ENCODE data around the gene LRRC43.
"Not testable (repeated sequence)": the region's sequence is repeated elsewhere in the genome, so short reads cannot be mapped to it uniquely, and the experiment has no call there.

The LRRC43 gene

DNA sequence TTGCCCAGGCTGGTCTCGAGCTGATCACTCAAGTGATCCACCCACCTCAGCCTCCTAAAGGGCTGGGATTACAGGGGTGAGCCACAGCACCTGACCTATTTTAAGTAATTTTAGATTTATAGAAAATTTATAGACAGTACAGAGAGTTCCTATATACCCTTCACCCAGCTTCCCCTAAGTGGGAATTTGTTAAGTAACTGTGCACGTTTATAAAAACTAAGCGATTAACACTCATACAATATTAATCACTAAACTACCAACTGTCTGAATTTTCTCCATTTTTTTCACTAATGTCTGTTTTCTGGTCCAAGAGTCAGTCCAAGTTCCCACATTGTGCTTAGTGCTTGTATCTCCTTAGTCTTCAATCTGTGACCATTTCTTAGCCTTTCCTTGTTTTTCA is 14.4 kb upstream of the LRRC43 start:
- H4K5ac ChIP-seq (ENCODE audit: low read length): no peak overlapping the region
- H3K23ac ChIP-seq (ENCODE audit: low read length): no peak overlapping the region

DNA sequence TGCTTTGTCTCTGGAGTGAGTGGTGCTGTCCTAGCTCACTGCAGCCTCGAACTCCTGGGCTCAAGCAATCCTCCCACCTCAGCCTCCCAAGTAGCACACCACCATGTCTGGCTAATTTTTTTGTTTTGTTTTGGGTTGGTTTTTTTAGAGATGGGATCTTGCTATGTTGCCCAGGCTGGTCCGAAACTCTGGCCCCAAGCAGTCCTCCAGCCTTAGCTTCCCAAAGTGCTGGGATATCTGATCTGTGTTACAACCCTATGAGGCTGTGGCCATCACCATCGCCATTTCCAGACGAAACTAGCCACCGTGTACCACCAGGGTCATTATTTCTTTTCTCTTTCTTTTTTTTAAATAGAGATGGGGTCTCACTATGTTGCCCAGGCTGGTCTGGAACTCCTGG is 11.5 kb upstream of the LRRC43 start:
- WGBS (ENCODE audit: extremely low coverage, insufficient coverage, low lambda C conversion rate): no CpG with 5 or more reads among the region's 5 CpGs
- H3K18ac ChIP-seq (ENCODE audit: low read length): no peak overlapping the region
- no peaks in the 10 kb centered on the region for H3K79me2 ChIP-seq (ENCODE audit: control insufficient read depth, insufficient read depth, low read length)
- H4K5ac ChIP-seq (ENCODE audit: low read length): no peak overlapping the region
- H2BK120ac ChIP-seq (ENCODE audit: low read depth, low read length): no peak overlapping the region
- H3K4me3 ChIP-seq (ENCODE audit: low read length): no peak overlapping the region
- no peaks in the 10 kb centered on the region for H3K79me1 ChIP-seq (ENCODE audit: low read length)
- H3K4me1 ChIP-seq (ENCODE audit: control insufficient read depth, low read depth, low read length): no peaks in the 10 kb centered on the region
- H3K27me3 ChIP-seq (ENCODE audit: insufficient read depth, low read length, poor library complexity): no peaks in the 10 kb centered on the region
- DNase-seq: no peak
- no peak overlapping the region for H3K9ac ChIP-seq (ENCODE audit: low read length)
- H3K4me2 ChIP-seq (ENCODE audit: low read length): no peak overlapping the region
- H2BK5ac ChIP-seq (ENCODE audit: low read length): no peak overlapping the region
- no peak overlapping the region for H3K27ac ChIP-seq (ENCODE audit: low read depth, low read length)
- H3K36me3 ChIP-seq (ENCODE audit: control insufficient read depth, insufficient read depth, low read length): no peaks in the 10 kb centered on the region
- no peak overlapping the region for H3K56ac ChIP-seq (ENCODE audit: low read length)
- H2AK5ac ChIP-seq (ENCODE audit: low read length): no peak overlapping the region
- no peak overlapping the region for H3K4ac ChIP-seq (ENCODE audit: low read depth, low read length)
- no peak overlapping the region for H2BK15ac ChIP-seq (replicated peaks; ENCODE audit: low read depth)
- no peak overlapping the region for H3K23ac ChIP-seq (ENCODE audit: low read length)
- H4K8ac ChIP-seq (ENCODE audit: low read depth, low read length): no peak overlapping the region

More for the DNA sequence above, 14.4 kb upstream of the LRRC43 start:
- Histone ChIP-seq H3K4me1 (ENCODE audit: control insufficient read depth, low read depth, low read length) (no peaks in the 10 kb centered on the region), H4K8ac (ENCODE audit: low read depth, low read length) (no peak overlapping the region), H3K79me1 (ENCODE audit: low read length) (no peaks in the 10 kb centered on the region), H3K79me2 (ENCODE audit: control insufficient read depth, insufficient read depth, low read length) (no peaks in the 10 kb centered on the region), H3K18ac (ENCODE audit: low read length) (no peak overlapping the region), H3K56ac (ENCODE audit: low read length) (no peak overlapping the region), H2BK15ac (replicated peaks; ENCODE audit: low read depth) (no peak overlapping the region), H3K4me2 (ENCODE audit: low read length) (no peak overlapping the region), H3K9ac (ENCODE audit: low read length) (no peak overlapping the region), H3K27me3 (ENCODE audit: insufficient read depth, low read length, poor library complexity) (no peaks in the 10 kb centered on the region), H3K27ac (ENCODE audit: low read depth, low read length) (no peak overlapping the region), H3K36me3 (ENCODE audit: control insufficient read depth, insufficient read depth, low read length) (no peaks in the 10 kb centered on the region), H3K4me3 (ENCODE audit: low read length) (no peak overlapping the region), H3K4ac (ENCODE audit: low read depth, low read length) (no peak overlapping the region), H2AK5ac (ENCODE audit: low read length) (no peak overlapping the region), H2BK5ac (ENCODE audit: low read length) (no peak overlapping the region), H2BK120ac (ENCODE audit: low read depth, low read length) (no peak overlapping the region)
- no peak for DNase-seq
- 100% methylated on average over 2 of the region's 3 CpGs for WGBS (ENCODE audit: extremely low coverage, insufficient coverage, low lambda C conversion rate)

DNA sequence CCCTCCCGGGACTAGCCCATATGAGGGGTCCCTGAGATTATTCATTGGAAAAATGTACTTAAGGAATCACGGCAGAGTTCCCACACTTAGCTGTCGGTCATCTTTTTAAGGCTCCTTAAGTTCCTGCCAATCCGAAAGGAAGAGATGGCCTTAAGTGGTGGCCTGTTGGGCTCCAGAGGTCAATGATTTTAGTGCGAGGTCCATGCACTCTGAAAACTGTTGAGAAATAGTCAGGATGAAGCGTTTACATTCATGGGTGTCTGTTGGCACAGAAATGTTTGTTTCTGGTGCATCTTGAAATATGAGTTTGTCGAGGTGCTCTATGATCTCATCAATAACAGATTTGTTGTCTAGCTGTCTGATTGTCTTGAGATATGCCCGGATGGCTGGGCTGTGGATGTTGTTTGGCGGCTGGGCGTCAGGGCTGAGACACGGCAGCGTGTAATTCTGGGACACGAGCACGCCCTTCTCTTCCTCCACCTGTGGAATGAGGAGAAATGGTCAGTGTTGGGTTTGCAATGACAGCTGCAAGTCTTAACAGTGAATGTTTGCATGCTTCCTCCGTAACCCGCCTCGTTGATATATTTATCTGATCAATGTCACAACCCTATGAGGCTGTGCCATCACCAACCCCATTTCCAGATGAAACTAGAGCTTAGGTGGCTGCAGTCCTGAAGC is 10.5 kb upstream of the LRRC43 start:
- no peak overlapping the region for H4K5ac ChIP-seq (ENCODE audit: low read length)
- no peak overlapping the region for H2AK5ac ChIP-seq (ENCODE audit: low read length)
- H3K4ac ChIP-seq (ENCODE audit: low read depth, low read length): no peak overlapping the region
- H3K23ac ChIP-seq (ENCODE audit: low read length): no peak overlapping the region
- H3K4me1 ChIP-seq (ENCODE audit: control insufficient read depth, low read depth, low read length): no peaks in the 10 kb centered on the region
- no peak overlapping the region for H4K8ac ChIP-seq (ENCODE audit: low read depth, low read length)
- no peak overlapping the region for H3K56ac ChIP-seq (ENCODE audit: low read length)
- H3K79me1 ChIP-seq (ENCODE audit: low read length): no peaks in the 10 kb centered on the region
- no peak overlapping the region for H3K4me3 ChIP-seq (ENCODE audit: low read length)
- H3K79me2 ChIP-seq (ENCODE audit: control insufficient read depth, insufficient read depth, low read length): no peaks in the 10 kb centered on the region
- H3K18ac ChIP-seq (ENCODE audit: low read length): no peak overlapping the region
- H3K4me2 ChIP-seq (ENCODE audit: low read length): no peak overlapping the region
- H2BK5ac ChIP-seq (ENCODE audit: low read length): no peak overlapping the region
- H2BK15ac ChIP-seq (replicated peaks; ENCODE audit: low read depth): no peak overlapping the region
- no CpG with 5 or more reads among the region's 17 CpGs for WGBS (ENCODE audit: extremely low coverage, insufficient coverage, low lambda C conversion rate)
- no peak overlapping the region for H3K27ac ChIP-seq (ENCODE audit: low read depth, low read length)
- H3K36me3 ChIP-seq (ENCODE audit: control insufficient read depth, insufficient read depth, low read length): no peaks in the 10 kb centered on the region
- H3K9ac ChIP-seq (ENCODE audit: low read length): no peak overlapping the region
- H2BK120ac ChIP-seq (ENCODE audit: low read depth, low read length): no peak overlapping the region
- no peaks in the 10 kb centered on the region for H3K27me3 ChIP-seq (ENCODE audit: insufficient read depth, low read length, poor library complexity)
- no peak for DNase-seq

DNA sequence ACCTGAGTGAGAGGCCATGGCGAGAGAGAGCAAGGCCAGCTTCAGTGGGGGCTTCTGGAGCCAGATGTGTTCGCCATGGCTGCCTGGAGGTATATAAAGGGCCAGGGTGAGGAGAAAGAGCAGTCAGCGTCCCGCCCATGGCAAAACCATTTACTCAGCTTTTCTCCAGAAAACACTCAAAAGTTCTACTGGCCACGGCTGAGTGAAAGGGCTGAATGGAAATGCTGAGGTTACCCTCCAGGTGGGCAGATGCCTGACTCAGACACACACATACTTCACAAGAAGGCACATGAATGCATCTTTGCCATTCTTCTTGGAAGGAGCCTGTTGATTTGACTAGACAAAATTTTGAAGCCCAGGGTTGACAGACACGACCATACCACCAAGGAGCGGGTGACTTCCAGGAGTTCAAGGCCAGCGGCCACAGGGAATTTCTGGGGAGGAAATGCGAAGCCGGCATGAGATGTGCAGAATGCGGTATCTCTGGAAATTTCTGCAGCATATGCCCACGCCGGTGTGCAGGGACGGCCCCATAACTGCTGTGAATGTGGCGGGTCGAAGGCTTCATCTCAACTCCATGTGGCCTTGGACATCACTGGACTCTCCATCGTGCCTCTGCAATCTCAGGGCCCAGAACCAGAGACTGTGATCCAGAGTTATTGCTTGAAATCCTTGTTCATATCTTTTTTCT is 8.6 kb upstream of the LRRC43 start, which contains the start of gene IL31:
Gene IL31, minus strand, starts transcription at position 67 of the 691 bp plus-strand sequence. Its CDS starts 49 bp downstream, at position 18.
- H3K4me2 ChIP-seq (ENCODE audit: low read length): no peak within 1 kb of the TSS
- no peak within 1 kb of the TSS for H4K5ac ChIP-seq (ENCODE audit: low read length)
- H3K79me1 ChIP-seq (ENCODE audit: low read length): no peaks in the 10 kb centered on the region
- H3K23ac ChIP-seq (ENCODE audit: low read length): no peak within 1 kb of the TSS
- no peak within 1 kb of the TSS for H3K56ac ChIP-seq (ENCODE audit: low read length)
- no peaks in the 10 kb centered on the region for H3K4me1 ChIP-seq (ENCODE audit: control insufficient read depth, low read depth, low read length)
- no peaks in the 10 kb centered on the region for H3K27me3 ChIP-seq (ENCODE audit: insufficient read depth, low read length, poor library complexity)
- no peak within 1 kb of the TSS for H3K9ac ChIP-seq (ENCODE audit: low read length)
- H2BK5ac ChIP-seq (ENCODE audit: low read length): no peak within 1 kb of the TSS
- H2AK5ac ChIP-seq (ENCODE audit: low read length): no peak within 1 kb of the TSS
- H3K18ac ChIP-seq (ENCODE audit: low read length): no peak within 1 kb of the TSS
- DNase-seq: no peak
- WGBS (ENCODE audit: extremely low coverage, insufficient coverage, low lambda C conversion rate): no CpG with 5 or more reads among the region's 17 CpGs
- no peak within 1 kb of the TSS for H3K4ac ChIP-seq (ENCODE audit: low read depth, low read length)
- no peak within 1 kb of the TSS for H3K27ac ChIP-seq (ENCODE audit: low read depth, low read length)
- H2BK120ac ChIP-seq (ENCODE audit: low read depth, low read length): no peak within 1 kb of the TSS
- H2BK15ac ChIP-seq (replicated peaks; ENCODE audit: low read depth): no peak within 1 kb of the TSS
- H3K36me3 ChIP-seq (ENCODE audit: control insufficient read depth, insufficient read depth, low read length): no peaks in the 10 kb centered on the region
- H3K4me3 ChIP-seq (ENCODE audit: low read length): no peak within 1 kb of the TSS
- H4K8ac ChIP-seq (ENCODE audit: low read depth, low read length): no peak within 1 kb of the TSS
- no peaks in the 10 kb centered on the region for H3K79me2 ChIP-seq (ENCODE audit: control insufficient read depth, insufficient read depth, low read length)

DNA sequence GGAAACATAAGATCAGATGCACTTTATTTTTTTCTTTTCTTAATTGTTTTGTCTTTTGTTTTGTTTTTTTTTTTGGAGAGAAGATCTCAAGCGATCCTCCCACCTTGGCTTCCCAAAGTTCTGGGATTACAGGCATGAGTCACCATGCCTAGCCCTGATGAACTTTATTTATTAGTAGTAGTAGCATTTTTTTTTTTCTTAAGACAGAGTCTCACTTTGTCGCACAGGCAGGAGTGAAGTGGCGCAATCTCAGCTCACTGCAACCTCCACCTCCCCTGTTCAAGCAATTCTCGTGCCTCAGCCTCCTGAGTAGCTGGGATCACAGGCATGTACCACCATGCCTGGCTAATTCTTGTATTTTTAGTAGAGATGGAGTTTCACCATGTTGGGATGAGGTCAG is 6.5 kb upstream of the LRRC43 start:
- DNase-seq; H2BK120ac ChIP-seq (ENCODE audit: low read depth, low read length); H3K4me1 ChIP-seq (ENCODE audit: control insufficient read depth, low read depth, low read length); H3K18ac ChIP-seq (ENCODE audit: low read length); H2BK15ac ChIP-seq (replicated peaks; ENCODE audit: low read depth); H2BK5ac ChIP-seq (ENCODE audit: low read length); H3K79me1 ChIP-seq (ENCODE audit: low read length); H3K4me2 ChIP-seq (ENCODE audit: low read length); H3K27ac ChIP-seq (ENCODE audit: low read depth, low read length); H3K9ac ChIP-seq (ENCODE audit: low read length); H3K4ac ChIP-seq (ENCODE audit: low read depth, low read length); H3K36me3 ChIP-seq (ENCODE audit: control insufficient read depth, insufficient read depth, low read length); H2AK5ac ChIP-seq (ENCODE audit: low read length); H3K23ac ChIP-seq (ENCODE audit: low read length); H3K56ac ChIP-seq (ENCODE audit: low read length); H4K8ac ChIP-seq (ENCODE audit: low read depth, low read length); H3K27me3 ChIP-seq (ENCODE audit: insufficient read depth, low read length, poor library complexity); H4K5ac ChIP-seq (ENCODE audit: low read length); H3K79me2 ChIP-seq (ENCODE audit: control insufficient read depth, insufficient read depth, low read length); H3K4me3 ChIP-seq (ENCODE audit: low read length): not testable (repeated sequence)
- no CpG with 5 or more reads among the region's 4 CpGs for WGBS (ENCODE audit: extremely low coverage, insufficient coverage, low lambda C conversion rate)

Measured in mesendoderm (in vitro differentiated cells).